ENCODE results near the gene TRAPPC2L. TPM values are rescaled to one million over a fixed set of nuclear protein-coding genes. Genes with fewer than 3 reads are reported as not detected.

The TRAPPC2L gene
- total RNA-seq, 1 experiment from 2014 or later: 94.1 TPM

DNA sequence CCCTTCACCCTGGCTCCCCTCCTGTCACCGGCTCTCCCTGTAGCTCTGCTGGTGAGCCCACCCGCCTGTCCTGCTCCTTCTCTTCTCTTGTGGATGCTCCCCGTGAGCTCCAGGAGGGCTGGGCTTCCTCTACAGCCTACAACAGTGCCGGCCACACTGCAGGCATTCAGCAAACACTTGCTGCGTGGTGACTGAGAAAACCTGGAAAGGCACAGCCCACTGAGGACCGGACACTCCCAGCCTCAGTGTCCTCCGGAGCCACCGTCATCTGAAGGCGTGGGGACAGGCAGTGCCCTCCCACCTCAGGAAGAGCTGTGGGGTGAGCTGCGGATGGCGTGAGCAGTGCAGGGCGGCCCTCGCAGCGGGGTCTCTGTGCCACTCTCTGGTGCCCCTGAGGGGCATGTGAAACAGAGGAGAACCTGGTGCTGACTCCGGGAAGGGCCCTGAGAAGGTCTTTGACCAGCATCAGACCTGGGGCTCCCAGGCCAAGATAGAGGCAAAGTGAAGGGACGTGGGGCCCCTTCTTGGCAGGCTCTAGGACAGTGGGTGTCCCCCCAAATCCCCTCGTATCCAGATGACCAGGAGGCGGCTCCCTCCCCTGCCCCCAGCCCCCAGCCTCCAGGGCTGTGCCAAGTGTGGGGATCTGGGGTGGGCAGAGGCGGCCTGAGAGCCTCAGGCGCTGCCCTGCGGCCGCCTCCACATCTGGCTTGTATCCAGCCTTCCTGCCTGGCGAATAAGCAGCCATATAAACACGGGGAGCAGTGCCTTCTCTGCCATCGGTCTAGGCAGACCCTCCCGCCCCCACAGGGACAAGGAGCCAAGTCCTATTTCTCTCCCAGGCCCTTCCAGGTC, 53.6 kb downstream of the TRAPPC2L start:
- TF ChIP-seq, protein P1, sequence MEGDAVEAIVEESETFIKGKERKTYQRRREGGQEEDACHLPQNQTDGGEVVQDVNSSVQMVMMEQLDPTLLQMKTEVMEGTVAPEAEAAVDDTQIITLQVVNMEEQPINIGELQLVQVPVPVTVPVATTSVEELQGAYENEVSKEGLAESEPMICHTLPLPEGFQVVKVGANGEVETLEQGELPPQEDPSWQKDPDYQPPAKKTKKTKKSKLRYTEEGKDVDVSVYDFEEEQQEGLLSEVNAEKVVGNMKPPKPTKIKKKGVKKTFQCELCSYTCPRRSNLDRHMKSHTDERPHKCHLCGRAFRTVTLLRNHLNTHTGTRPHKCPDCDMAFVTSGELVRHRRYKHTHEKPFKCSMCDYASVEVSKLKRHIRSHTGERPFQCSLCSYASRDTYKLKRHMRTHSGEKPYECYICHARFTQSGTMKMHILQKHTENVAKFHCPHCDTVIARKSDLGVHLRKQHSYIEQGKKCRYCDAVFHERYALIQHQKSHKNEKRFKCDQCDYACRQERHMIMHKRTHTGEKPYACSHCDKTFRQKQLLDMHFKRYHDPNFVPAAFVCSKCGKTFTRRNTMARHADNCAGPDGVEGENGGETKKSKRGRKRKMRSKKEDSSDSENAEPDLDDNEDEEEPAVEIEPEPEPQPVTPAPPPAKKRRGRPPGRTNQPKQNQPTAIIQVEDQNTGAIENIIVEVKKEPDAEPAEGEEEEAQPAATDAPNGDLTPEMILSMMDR (IDR thresholded peaks at IDR 0.05 in 2 of 3, conservative IDR thresholded peaks at IDR 0.05 in 1 of 3; ENCODE audit: borderline replicate concordance in 1 of 3, insufficient read depth in 1 of 3, low read depth in 2 of 3, low read length in 2 of 3): no peak
- Histone ChIP-seq H3K36me3 (ENCODE audit: control insufficient read depth in 1 of 2, insufficient read depth in 2 of 2, low read length in 2 of 2) (no peaks in the 10 kb centered on the region), H3K27ac (ENCODE audit: low read depth, low read length) (no peak overlapping the region), H3K9me2 (ENCODE audit: insufficient read depth) (no peaks in the 10 kb centered on the region), H3K4me1 (ENCODE audit: control insufficient read depth in 1 of 2, insufficient read depth in 2 of 2, low read length in 2 of 2) (peaks cover 20 to 34% of the 10 kb centered on the region in 2 experiments), H3K79me2 (ENCODE audit: insufficient read depth, low read length) (no peaks in the 10 kb centered on the region), H3K4me3 (replicated peaks in 1 of 2; ENCODE audit: low read depth in 1 of 2, low read length in 2 of 2) (no peak overlapping the region), H3K9me3 (ENCODE audit: control insufficient read depth in 1 of 2, insufficient read depth in 1 of 2, low read depth in 1 of 2, low read length in 2 of 2) (peaks cover 0 to 4% of the 10 kb centered on the region in 2 experiments; a peak in 1 of 4 replicates), H3K9ac (ENCODE audit: low read length) (no peak overlapping the region), H4K20me1 (ENCODE audit: insufficient read depth) (no peaks in the 10 kb centered on the region), H3K4me2 (ENCODE audit: low read length) (no peak overlapping the region), H3K27me3 (ENCODE audit: insufficient read depth, low read length) (no peaks in the 10 kb centered on the region), H2AFZ (ENCODE audit: low read depth, low read length, poor library complexity, severe bottlenecking) (no peak overlapping the region)
- ATAC-seq: no peak
- ChIA-PET CTCF (no interaction called here), RAD21 (ENCODE audit: low non-redundant PET in 1 of 2, low total read pairs in 2 of 2, uncharacterized antibody in 2 of 2, unreplicated experiment in 2 of 2) (no interaction called here), POLR2A (no interaction called here)
- no TSS peak for BruUV-seq (replicated peaks)
- intact Hi-C loops (cut with micrococcal nuclease): no loop called here
- DNase-seq (ENCODE audit: low read depth, low spot score): no peak

DNA sequence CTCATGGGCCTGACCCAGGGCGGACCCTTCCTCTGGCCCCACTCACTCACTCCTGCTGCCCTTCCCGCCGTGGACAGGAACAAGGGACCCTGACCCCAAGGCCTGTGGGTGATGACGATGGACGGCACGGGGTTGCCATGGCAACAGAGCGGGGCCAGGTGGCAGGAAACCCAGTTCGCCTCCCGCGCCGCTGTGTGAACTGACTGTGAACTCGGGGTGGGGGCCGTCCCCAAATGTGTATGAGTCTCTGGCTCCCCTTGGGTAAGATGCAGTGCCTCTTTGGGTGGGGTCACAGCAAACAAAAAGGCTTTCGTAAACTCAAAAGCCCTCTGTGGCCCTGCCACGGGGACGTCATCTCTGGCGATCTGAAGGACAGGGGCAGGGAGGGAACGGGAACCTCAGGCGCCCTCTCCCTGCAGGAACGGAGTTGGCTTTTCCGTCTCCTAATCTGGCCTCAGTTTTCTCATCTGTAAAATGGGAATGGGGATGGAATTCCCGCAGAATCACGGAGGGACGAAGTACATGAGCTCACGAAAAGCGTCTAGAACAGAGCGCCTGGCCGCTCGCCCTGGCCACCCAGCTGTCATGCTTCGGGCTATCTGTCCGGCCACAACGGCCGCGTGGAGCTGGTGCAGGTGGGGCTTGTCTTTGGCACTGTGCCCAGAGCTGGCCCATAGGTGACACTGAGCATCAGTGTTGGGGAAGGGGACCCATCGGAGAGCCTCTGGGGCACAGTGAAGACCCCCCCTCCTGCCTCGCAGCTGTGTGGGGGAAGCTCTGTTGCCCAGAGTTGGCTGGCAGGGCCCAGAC, 54.4 kb downstream of the TRAPPC2L start:
- CTCF ChIA-PET: no interaction called here
- Histone ChIP-seq H3K9me3 (ENCODE audit: control insufficient read depth in 1 of 2, insufficient read depth in 1 of 2, low read depth in 1 of 2, low read length in 2 of 2) (peaks cover 0 to 10% of the 10 kb centered on the region in 2 experiments; a peak in 1 of 4 replicates), H3K9ac (ENCODE audit: low read length) (no peak overlapping the region), H3K79me2 (ENCODE audit: insufficient read depth, low read length) (no peaks in the 10 kb centered on the region), H3K9me2 (ENCODE audit: insufficient read depth) (no peaks in the 10 kb centered on the region), H3K27ac (ENCODE audit: low read depth, low read length) (no peak overlapping the region), H3K4me1 (ENCODE audit: control insufficient read depth in 1 of 2, insufficient read depth in 2 of 2, low read length in 2 of 2) (peaks cover 17 to 26% of the 10 kb centered on the region in 2 experiments), H3K4me3 (replicated peaks in 1 of 2; ENCODE audit: low read depth in 1 of 2, low read length in 2 of 2) (no peak overlapping the region), H3K4me2 (ENCODE audit: low read length) (no peak overlapping the region), H3K27me3 (ENCODE audit: insufficient read depth, low read length) (no peaks in the 10 kb centered on the region), H3K36me3 (ENCODE audit: control insufficient read depth in 1 of 2, insufficient read depth in 2 of 2, low read length in 2 of 2) (no peaks in the 10 kb centered on the region), H2AFZ (ENCODE audit: low read depth, low read length, poor library complexity, severe bottlenecking) (no peak overlapping the region), H4K20me1 (ENCODE audit: insufficient read depth) (no peaks in the 10 kb centered on the region)
- no peak for TF ChIP-seq EZH2 (IDR thresholded peaks at IDR 0.05)
- no TSS peak for BruUV-seq (replicated peaks)
- POLR2A ChIA-PET: no interaction called here
- RAD21 ChIA-PET (ENCODE audit: low non-redundant PET in 1 of 2, low total read pairs in 2 of 2, uncharacterized antibody in 2 of 2, unreplicated experiment in 2 of 2): no interaction called here
- intact Hi-C loops (cut with micrococcal nuclease): no loop called here
- DNase-seq (ENCODE audit: low read depth, low spot score): no peak
- ATAC-seq: no peak

Data from HCT116 (cell line).